ENCODE data around the gene CCDC107. TPM values are rescaled to one million over a fixed set of nuclear protein-coding genes. Genes with fewer than 3 reads are reported as not detected.

Gene CCDC107
- 6.7 and 7.0 TPM in 2 replicates for total RNA-seq

GRCh38 chr9:35658137-35658967, at the start of gene CCDC107:
Gene CCDC107, plus strand, starts transcription at chr9:35658292. Its CDS starts 88 bp downstream, at chr9:35658380.

GRCh38 chr9:35618325-35618727, 39.8 kb upstream of the CCDC107 start, which contains the start of gene CD72:
Gene CD72, minus strand, starts transcription at chr9:35618413. Its CDS starts 110 bp downstream, at chr9:35618303.

GRCh38 chr9:35650341-35651158, 7.5 kb upstream of the CCDC107 start, which contains the start of gene SIT1:
Gene SIT1, minus strand, starts transcription at chr9:35650931. Its CDS starts 78 bp downstream, at chr9:35650853.

GRCh38 chr9:35657546-35658136, 451 bp upstream of the CCDC107 start, which contains the start of gene RMRP:
Gene RMRP, minus strand, starts transcription at chr9:35658019.

GRCh38 chr9:35664531-35665470, 6.7 kb downstream of the CCDC107 start, which contains the start of gene ARHGEF39:
Gene ARHGEF39, minus strand, starts transcription at chr9:35665195. Its CDS starts 26 bp downstream, at chr9:35665169.

GRCh38 chr9:35673132-35674024, 15.3 kb downstream of the CCDC107 start, which contains the start of gene CA9:
Gene CA9, plus strand, starts transcription at chr9:35673928. Its CDS starts 32 bp downstream, at chr9:35673960.

GRCh38 chr9:35689542-35690293, 31.6 kb downstream of the CCDC107 start, which contains the start of gene TPM2:
Gene TPM2, minus strand, starts transcription at chr9:35689925. Its CDS starts 108 bp downstream, at chr9:35689817.

Small RNA genes within 50 kb of the gene (small RNA-seq; reads per million reads assigned to genes)
- gene RMRP (not detected), gene RN7SL22P (not detected)

Other genes with a start within 250 kb of the CCDC107 start
- 18.9 and 34.7 TPM in 2 replicates for gene RUSC2, start 168.2 kb upstream of the CCDC107 start, total RNA-seq
- gene TESK1, start 53.0 kb upstream of the CCDC107 start, total RNA-seq: 6.4 and 9.0 TPM in 2 replicates
- not detected in 2 replicates for gene CD72, start 39.9 kb upstream of the CCDC107 start, total RNA-seq
- gene SIT1, start 7.4 kb upstream of the CCDC107 start, total RNA-seq: not detected in 2 replicates
- 17,175 and 23,866 TPM in 2 replicates for gene RMRP, start 273 bp upstream of the CCDC107 start, total RNA-seq
- 1.5 and 4.2 TPM in 2 replicates for gene ARHGEF39, start 6.9 kb downstream of the CCDC107 start, total RNA-seq
- 0.14 TPM in 1 of 2 replicates, not detected in the other for gene CA9, start 15.6 kb downstream of the CCDC107 start, total RNA-seq
- 122 and 178 TPM in 2 replicates for gene TPM2, start 31.6 kb downstream of the CCDC107 start, total RNA-seq
- 359 and 362 TPM in 2 replicates for gene TLN1, start 73.9 kb downstream of the CCDC107 start, total RNA-seq
- gene CREB3, start 74.4 kb downstream of the CCDC107 start, total RNA-seq: 40.8 and 60.0 TPM in 2 replicates
- 107 and 117 TPM in 2 replicates for gene GBA2, start 90.9 kb downstream of the CCDC107 start, total RNA-seq
- 14.2 and 18.5 TPM in 2 replicates for gene RGP1, start 91.0 kb downstream of the CCDC107 start, total RNA-seq
- 6.0 and 10.2 TPM in 2 replicates for gene MSMP, start 96.0 kb downstream of the CCDC107 start, total RNA-seq
- gene NPR2, start 133.3 kb downstream of the CCDC107 start, total RNA-seq: 13.7 and 17.1 TPM in 2 replicates
- 0.13 and 0.22 TPM in 2 replicates for gene SPAG8, start 154.0 kb downstream of the CCDC107 start, total RNA-seq
- gene HINT2, start 156.8 kb downstream of the CCDC107 start, total RNA-seq: 13.9 and 15.2 TPM in 2 replicates
- gene FAM221B, start 170.4 kb downstream of the CCDC107 start, total RNA-seq: not detected in 2 replicates
- gene TMEM8B, start 170.9 kb downstream of the CCDC107 start, total RNA-seq: 0.53 and 0.65 TPM in 2 replicates
- not detected in 2 replicates for gene OR13J1, start 212.1 kb downstream of the CCDC107 start, total RNA-seq
- gene HRCT1, start 247.9 kb downstream of the CCDC107 start, total RNA-seq: 2.0 and 2.7 TPM in 2 replicates

Measured in thoracic aorta endothelial cell (primary cell).